Panc1 (cell line): ENCODE measurements around the gene EP400. TPM values are rescaled to one million over a fixed set of nuclear protein-coding genes. Genes with fewer than 3 reads are reported as not detected.

Source experiments
- ATAC-seq: fragments of 200-7000 bp; cut with Tn5 transposase; 2 replicates; pipeline ENCODE4 v1.9.1; 2020; ENCODE audit warnings: mild to moderate bottlenecking, moderate library complexity
- BruUV-seq: library from RNA; stranded (reverse); fragments of 400-500 nt; replicated peaks from 2 replicates; lab custom pipeline; 2021; lab: Mats Ljungman, UMichigan
- CTCF ChIA-PET: fragments of 300-600 bp; sonication (Branson Sonifier 250); formaldehyde crosslinking; loops from one replicate; lab custom pipeline; 2022; ENCODE audit warnings: antibody characterized with exemption; lab: Charles Lee
- POLR2A ChIA-PET: fragments of 300-600 bp; sonication (Branson Sonifier 250); formaldehyde crosslinking; loops from one replicate; lab custom pipeline; 2022; ENCODE audit warnings: antibody characterized with exemption; lab: Charles Lee
- DNase-seq: peaks from one replicate; pipeline ENCODE4 v3.0.0-alpha.2; 2010; ENCODE audit warnings: low read depth, low spot score
- H3K27ac ChIP-seq: 2 replicates; pipeline ENCODE4 v1.5.1; 2011; ENCODE audit warnings: mild to moderate bottlenecking, low read length, inconsistent platforms
- H3K27me3 ChIP-seq: fragments of 200-500 bp; sonication (Bioruptor generic); 2 replicates; pipeline ENCODE4 v1.6.0; 2014; ENCODE audit warnings: low read length, inconsistent platforms; ENCODE audit not compliant: control insufficient read depth, insufficient read depth
- H3K36me3 ChIP-seq: fragments of 200-500 bp; sonication (Bioruptor generic); 2 replicates; pipeline ENCODE4 v1.5.1; 2014; ENCODE audit warnings: inconsistent platforms, mild to moderate bottlenecking, low read length, moderate library complexity; ENCODE audit not compliant: control insufficient read depth, insufficient read depth
- H3K4me1 ChIP-seq: 2 replicates; pipeline ENCODE4 v1.5.1; 2011; ENCODE audit warnings: inconsistent platforms, mild to moderate bottlenecking, low read length, moderate library complexity; ENCODE audit not compliant: control insufficient read depth, insufficient read depth
- H3K4me3 ChIP-seq, 2 experiments: 2 replicates each; pipeline ENCODE4 v1.5.1; 2011 to 2012; ENCODE audit warnings: low read depth in 2 of 2, low read length in 2 of 2, mild to moderate bottlenecking in 2 of 2, inconsistent platforms in 1 of 2, moderate library complexity in 1 of 2
- H3K9me3 ChIP-seq: fragments of 200-500 bp; sonication (Bioruptor generic); 2 replicates; pipeline ENCODE4 v1.5.1; 2014; ENCODE audit warnings: low read depth, mild to moderate bottlenecking, inconsistent platforms, low read length, moderate library complexity; ENCODE audit not compliant: control insufficient read depth, insufficient read depth
- CTCF ChIP-seq: fragments of 450-650 bp; IDR thresholded peaks from 2 replicates; pipeline ENCODE4 v1.5.1; 2017; ENCODE audit warnings: mild to moderate bottlenecking
- POLR2AphosphoS5 ChIP-seq: IDR thresholded peaks from 2 replicates; pipeline ENCODE4 v1.6.1; 2012; ENCODE audit warnings: mild to moderate bottlenecking, low read depth, low read length, moderate library complexity
- REST ChIP-seq, 2 experiments: IDR thresholded peaks; 2 replicates each; pipeline ENCODE4 v1.6.1; 2011 to 2012; ENCODE audit warnings: low read depth in 2 of 2, control low read depth in 1 of 2, low read length in 1 of 2, mild to moderate bottlenecking in 1 of 2, moderate library complexity in 1 of 2; ENCODE audit not compliant: insufficient read depth in 1 of 2
- SIN3A ChIP-seq: IDR thresholded peaks from 2 replicates; pipeline ENCODE4 v1.6.1; 2012; ENCODE audit warnings: low read depth, mild to moderate bottlenecking, low read length, moderate library complexity, borderline replicate concordance; ENCODE audit not compliant: insufficient read depth
- TCF7L2 ChIP-seq: IDR thresholded peaks from 2 replicates; pipeline ENCODE4 v1.6.1; 2011; ENCODE audit warnings: mild to moderate bottlenecking, low read depth, low read length, inconsistent platforms
- in situ Hi-C: cut with HindIII; loops from 2 replicates; pipeline ENCODE4 v1.10.0; 2016; ENCODE audit warnings: low sequenced_read_pairs, low pct_unique_long_range_greater_than_20kb
- intact Hi-C: fragments of 100-400 bp; cut with micrococcal nuclease; formaldehyde crosslinking; loops from one replicate; pipeline ENCODE4 v1.10.0; 2022; ENCODE audit not compliant: unreplicated experiment
- total RNA-seq: library from RNA; stranded (reverse); gene quantifications from one replicate; pipeline ENCODE4 v1.2.1, GENCODE V29; 2021; ENCODE audit not compliant: unreplicated experiment

The EP400 gene
- total RNA-seq, 1 experiment from 2014 or later, result 59.4 TPM

DNA sequence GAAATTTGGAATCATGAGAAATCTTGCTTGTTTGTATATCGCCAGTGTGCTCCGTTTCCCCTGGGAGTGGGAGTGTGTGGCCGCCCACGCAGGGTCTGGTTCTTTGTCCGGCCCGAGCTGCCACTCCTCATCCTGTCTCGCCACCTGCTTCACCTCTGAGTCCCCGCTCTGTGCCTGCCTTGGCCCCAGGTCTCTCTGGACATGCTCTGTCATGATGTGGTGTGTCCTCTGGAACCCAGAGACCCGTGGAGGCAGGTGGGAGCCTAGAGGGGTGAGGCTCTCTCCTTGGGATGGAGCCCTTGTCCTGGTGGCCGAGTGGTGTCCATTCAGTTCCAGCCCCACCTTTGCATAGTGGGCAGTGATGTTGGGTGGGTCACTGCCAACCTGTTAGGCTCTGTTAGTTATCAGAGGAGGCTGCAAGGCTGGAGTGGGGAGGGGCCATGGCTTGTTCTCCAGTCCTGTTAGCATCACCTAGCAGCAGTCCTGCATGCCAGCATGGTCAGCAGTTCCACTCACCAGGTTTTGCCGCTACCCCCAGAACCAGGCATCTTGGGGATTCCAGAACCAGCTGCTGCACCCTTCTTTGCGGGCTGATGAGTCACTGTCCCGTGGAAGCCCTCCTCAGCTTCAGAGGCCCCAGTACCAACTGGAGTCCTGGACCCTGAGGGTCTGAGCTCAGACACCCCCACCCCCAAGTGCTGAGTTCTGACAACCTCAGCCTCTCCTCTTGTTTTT, 76.5 kb downstream of the EP400 start:
- no peak for ATAC-seq
- Histone ChIP-seq H3K4me1 (no peaks in the 10 kb centered on the region), H3K4me3 (no peak overlapping the region), H3K27me3 (no peaks in the 10 kb centered on the region), H3K36me3 (peaks cover 26% of the 10 kb centered on the region), H3K27ac (no peak overlapping the region), H3K9me3 (no peaks in the 10 kb centered on the region)
- no peak for DNase-seq
- intact Hi-C loops, result no loop called here
- in situ Hi-C loops, result no loop called here
- BruUV-seq, result no TSS peak
- no peak for TF ChIP-seq TCF7L2
- no peak for TF ChIP-seq SIN3A
- no peak for TF ChIP-seq CTCF
- TF ChIP-seq REST (IDR thresholded peaks at IDR 0.05; ENCODE audit: insufficient read depth in 1 of 2, low read depth in 2 of 2, low read length in 1 of 2), result no peak
- TF ChIP-seq POLR2AphosphoS5, result no peak
- ChIA-PET POLR2A (no interaction called here), CTCF (no interaction called here)

DNA sequence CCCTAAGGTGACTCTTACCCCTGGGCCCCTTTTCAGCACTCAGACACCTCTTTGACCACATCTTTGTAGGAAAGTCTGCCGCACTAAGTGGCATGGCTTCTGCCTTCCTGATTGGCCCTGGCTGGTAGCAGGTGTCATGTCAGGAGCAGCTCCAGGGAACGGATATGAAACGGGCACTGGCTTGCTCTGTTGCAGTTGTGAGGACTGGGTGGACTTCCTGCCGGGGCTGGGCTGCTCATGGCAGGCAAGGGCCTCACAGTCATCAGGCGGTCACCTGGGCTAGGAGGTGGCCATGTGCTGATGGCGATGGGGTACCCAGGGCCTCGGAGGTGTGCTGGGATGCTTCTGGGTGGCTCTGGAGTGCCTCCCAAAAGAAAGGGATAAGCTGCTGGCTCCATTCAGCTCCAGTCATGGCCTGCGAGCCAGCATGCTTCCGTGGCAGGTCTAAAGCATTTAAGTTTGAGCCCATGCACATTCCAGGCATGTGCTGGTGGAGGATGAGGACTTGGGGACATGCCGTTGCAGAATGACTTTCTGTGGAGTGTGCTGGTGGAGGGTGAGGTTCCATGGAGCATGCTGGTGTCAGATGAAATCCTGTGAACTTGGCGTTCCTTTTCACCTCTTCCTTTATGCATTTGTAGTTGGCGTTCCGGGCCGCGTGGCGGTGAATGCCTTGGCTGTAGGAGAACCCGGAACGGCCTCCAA, 77.2 kb downstream of the EP400 start:
- TF ChIP-seq CTCF, result no peak
- TF ChIP-seq POLR2AphosphoS5, result no peak
- TF ChIP-seq REST (IDR thresholded peaks at IDR 0.05; ENCODE audit: insufficient read depth in 1 of 2, low read depth in 2 of 2, low read length in 1 of 2), result no peak
- TF ChIP-seq TCF7L2, result no peak
- TF ChIP-seq SIN3A, result no peak
- Histone ChIP-seq H3K27ac (no peak overlapping the region), H3K9me3 (no peaks in the 10 kb centered on the region), H3K27me3 (no peaks in the 10 kb centered on the region), H3K4me1 (no peaks in the 10 kb centered on the region), H3K4me3 (no peak overlapping the region), H3K36me3 (peaks cover 25% of the 10 kb centered on the region)
- ATAC-seq (no peak), DNase-seq (no peak)
- intact Hi-C loops (no loop called here), in situ Hi-C loops (no loop called here)
- ChIA-PET CTCF (no interaction called here), POLR2A (no interaction called here)
- no TSS peak for BruUV-seq
